GM21825 (cell line): ENCODE measurements around the gene NPAS4.
A peak's percentile ranks its signal among the peaks of the same experiment; 100 is the strongest.
"Not testable (repeated sequence)": the region's sequence is repeated elsewhere in the genome, so short reads cannot be mapped to it uniquely, and the experiment has no call there.

Experiments
- ATAC-seq: cut with Tn5 transposase; IDR thresholded peaks from one replicate; pipeline ENCODE4 v1.9.1; 2021; ENCODE audit warnings: mild to moderate bottlenecking, moderate library complexity; ENCODE audit not compliant: unreplicated experiment

NPAS4 gene

GRCh38 chr11:66417000-66417399, 3.8 kb upstream of the NPAS4 start:
- ATAC-seq: no peak

GRCh38 chr11:66418168-66418985, 2.5 kb upstream of the NPAS4 start:
- ATAC-seq: no peak

GRCh38 chr11:66418986-66419308, 1.9 kb upstream of the NPAS4 start:
- no peak for ATAC-seq

- ATAC-seq: no peak
These were observed 1.0 kb upstream of the NPAS4 start for GRCh38 chr11:66419825-66420224.

- no peak for ATAC-seq
These were observed 814 bp downstream of the NPAS4 start for GRCh38 chr11:66421492-66422205.

- ATAC-seq: no peak
These were observed 5.5 kb downstream of the NPAS4 start for GRCh38 chr11:66426314-66426713.

GRCh38 chr11:66428933-66429332, 8.1 kb downstream of the NPAS4 start:
- ATAC-seq: no peak

GRCh38 chr11:66429983-66430602, 9.3 kb downstream of the NPAS4 start:
- ATAC-seq: no peak

GRCh38 chr11:66431287-66431686, 10.5 kb downstream of the NPAS4 start:
- ATAC-seq: not testable (repeated sequence)

- ATAC-seq: not testable (repeated sequence)
These were observed 11.1 kb downstream of the NPAS4 start for GRCh38 chr11:66431871-66432329.

GRCh38 chr11:66432597-66432996, 11.8 kb downstream of the NPAS4 start:
- ATAC-seq: no peak

- no peak for ATAC-seq
These were observed 17.2 kb downstream of the NPAS4 start for GRCh38 chr11:66437979-66438503.

GRCh38 chr11:66438504-66439466, 17.9 kb downstream of the NPAS4 start, which contains the start of gene MRPL11:
Gene MRPL11, minus strand, starts transcription at chr11:66438848. Its CDS starts 94 bp downstream, at chr11:66438754.
- ATAC-seq: peak; percentile 91

- not testable (repeated sequence) for ATAC-seq
These were observed 19.5 kb downstream of the NPAS4 start for GRCh38 chr11:66440101-66440939.

GRCh38 chr11:66440940-66441282, 20.1 kb downstream of the NPAS4 start:
- ATAC-seq: not testable (repeated sequence)

- no peak for ATAC-seq
These were observed 22.8 kb downstream of the NPAS4 start for GRCh38 chr11:66443602-66444001.

GRCh38 chr11:66447012-66447411, 26.2 kb downstream of the NPAS4 start:
- ATAC-seq: no peak

GRCh38 chr11:66448523-66448922, 27.7 kb downstream of the NPAS4 start:
- no peak for ATAC-seq

- no peak for ATAC-seq
These were observed 29.7 kb downstream of the NPAS4 start for GRCh38 chr11:66450560-66450959.
